ENCODE results near the gene SUSD2.

DNA sequence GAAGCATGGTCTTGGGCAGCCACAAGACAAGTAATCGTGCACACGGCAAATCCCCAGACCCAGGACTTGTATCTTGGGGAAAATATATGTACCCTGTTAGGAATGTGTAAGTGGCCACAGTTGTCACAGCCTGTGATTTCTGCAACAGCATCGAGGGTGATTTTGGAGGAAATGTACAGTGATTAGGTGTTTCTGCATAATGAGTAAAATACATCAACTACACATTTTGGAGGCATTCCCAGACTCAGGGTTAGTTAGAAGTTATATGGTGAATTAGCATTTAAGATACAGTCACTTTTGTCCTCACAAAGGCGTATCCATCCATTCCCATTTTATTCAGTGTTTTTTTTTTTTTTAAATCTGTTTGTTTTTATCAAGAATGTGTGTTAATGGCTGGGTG lies 28.4 kb downstream of the SUSD2 start:
- TF ChIP-seq, protein P1, sequence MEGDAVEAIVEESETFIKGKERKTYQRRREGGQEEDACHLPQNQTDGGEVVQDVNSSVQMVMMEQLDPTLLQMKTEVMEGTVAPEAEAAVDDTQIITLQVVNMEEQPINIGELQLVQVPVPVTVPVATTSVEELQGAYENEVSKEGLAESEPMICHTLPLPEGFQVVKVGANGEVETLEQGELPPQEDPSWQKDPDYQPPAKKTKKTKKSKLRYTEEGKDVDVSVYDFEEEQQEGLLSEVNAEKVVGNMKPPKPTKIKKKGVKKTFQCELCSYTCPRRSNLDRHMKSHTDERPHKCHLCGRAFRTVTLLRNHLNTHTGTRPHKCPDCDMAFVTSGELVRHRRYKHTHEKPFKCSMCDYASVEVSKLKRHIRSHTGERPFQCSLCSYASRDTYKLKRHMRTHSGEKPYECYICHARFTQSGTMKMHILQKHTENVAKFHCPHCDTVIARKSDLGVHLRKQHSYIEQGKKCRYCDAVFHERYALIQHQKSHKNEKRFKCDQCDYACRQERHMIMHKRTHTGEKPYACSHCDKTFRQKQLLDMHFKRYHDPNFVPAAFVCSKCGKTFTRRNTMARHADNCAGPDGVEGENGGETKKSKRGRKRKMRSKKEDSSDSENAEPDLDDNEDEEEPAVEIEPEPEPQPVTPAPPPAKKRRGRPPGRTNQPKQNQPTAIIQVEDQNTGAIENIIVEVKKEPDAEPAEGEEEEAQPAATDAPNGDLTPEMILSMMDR (IDR thresholded peaks at IDR 0.05; ENCODE audit: low read depth, low read length, poor library complexity, severe bottlenecking) = no peak
- no peak for TF ChIP-seq EZH2phosphoT487 (IDR thresholded peaks at IDR 0.05; ENCODE audit: borderline replicate concordance, low read length)
